Activated CD4-positive, CD25-positive, alpha-beta regulatory T cell treated with anti-CD3 and anti-CD28 coated beads, Interleukin-2, amount 50 U/mL, for 16 hours (primary cell): ENCODE results near the gene ZNF213.
"Not testable (repeated sequence)": the region's sequence is repeated elsewhere in the genome, so short reads cannot be mapped to it uniquely, and the experiment has no call there.

Experiments used
- DNase-seq: peaks from one replicate; pipeline ENCODE4 v3.0.0-alpha.2; 2020; ENCODE audit warnings: low read depth, low spot score

The ZNF213 gene

GRCh38 chr16:3170440-3171180, 35.8 kb downstream of the ZNF213 start:
- no peak for DNase-seq

GRCh38 chr16:3171181-3171854, 36.5 kb downstream of the ZNF213 start:
- no peak for DNase-seq

- no peak for DNase-seq
Measured at GRCh38 chr16:3171855-3172593, 37.2 kb downstream of the ZNF213 start.

GRCh38 chr16:3173892-3174617, 39.2 kb downstream of the ZNF213 start:
- no peak for DNase-seq

GRCh38 chr16:3174618-3175148, 39.9 kb downstream of the ZNF213 start:
- no peak for DNase-seq

GRCh38 chr16:3175157-3176093, 40.6 kb downstream of the ZNF213 start:
- DNase-seq, result no peak

GRCh38 chr16:3179651-3180050, 44.8 kb downstream of the ZNF213 start:
- no peak for DNase-seq

GRCh38 chr16:3180445-3180878, 45.6 kb downstream of the ZNF213 start:
- no peak for DNase-seq

- DNase-seq, result not testable (repeated sequence)
Measured at GRCh38 chr16:3182293-3182607, 47.4 kb downstream of the ZNF213 start.

GRCh38 chr16:3182608-3183444, 48.0 kb downstream of the ZNF213 start:
- DNase-seq, result no peak

- no peak for DNase-seq
Measured at GRCh38 chr16:3183445-3184139, 48.8 kb downstream of the ZNF213 start.

GRCh38 chr16:3186946-3187690, 52.3 kb downstream of the ZNF213 start:
- no peak for DNase-seq

GRCh38 chr16:3187798-3188674, 53.2 kb downstream of the ZNF213 start, which contains the start of gene OR1F1:
TSS of gene OR1F1 (plus strand) at chr16:3188204.
- no peak for DNase-seq

- no peak for DNase-seq
Measured at GRCh38 chr16:3188675-3188924, 53.8 kb downstream of the ZNF213 start.

- DNase-seq, result no peak
Measured at GRCh38 chr16:3188925-3189825, 54.3 kb downstream of the ZNF213 start.

GRCh38 chr16:3189869-3190268, 55.0 kb downstream of the ZNF213 start:
- DNase-seq, result no peak

GRCh38 chr16:3190949-3191353, 56.1 kb downstream of the ZNF213 start:
- DNase-seq, result no peak
